GM19025 (cell line): ENCODE results near the gene KLRB1.
A peak's percentile ranks its signal among the peaks of the same experiment; 100 is the strongest.
"Not testable (repeated sequence)": the region's sequence is repeated elsewhere in the genome, so short reads cannot be mapped to it uniquely, and the experiment has no call there.

Experiments used
- ATAC-seq: cut with Tn5 transposase; IDR thresholded peaks from one replicate; pipeline ENCODE4 v1.9.1; 2021; ENCODE audit warnings: mild to moderate bottlenecking, low read depth, moderate library complexity; ENCODE audit not compliant: unreplicated experiment

KLRB1 gene

DNA sequence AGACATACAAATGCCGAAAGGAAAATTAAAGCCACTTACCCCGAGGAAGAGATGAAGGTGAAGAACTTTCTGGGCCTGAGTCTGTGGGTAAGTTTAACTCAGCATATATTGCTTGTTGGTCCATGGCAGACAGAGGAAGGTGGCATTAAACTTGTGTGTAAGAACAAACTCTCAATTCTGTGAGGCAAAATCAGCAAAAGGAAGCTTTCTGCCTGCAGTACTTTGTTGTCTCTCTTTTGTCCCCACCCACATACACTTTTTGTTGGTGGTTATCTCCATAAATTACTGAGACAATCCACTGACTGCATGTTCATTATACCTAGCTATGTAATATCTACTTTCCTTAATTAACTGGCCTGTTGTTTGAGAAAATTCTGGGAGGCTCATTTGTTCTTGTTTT lies at the start of gene KLRB1:
Gene KLRB1, minus strand, starts transcription at position 201 of the 400 bp plus-strand sequence. Its CDS starts 77 bp downstream, at position 124.
- ATAC-seq, result no peak

DNA sequence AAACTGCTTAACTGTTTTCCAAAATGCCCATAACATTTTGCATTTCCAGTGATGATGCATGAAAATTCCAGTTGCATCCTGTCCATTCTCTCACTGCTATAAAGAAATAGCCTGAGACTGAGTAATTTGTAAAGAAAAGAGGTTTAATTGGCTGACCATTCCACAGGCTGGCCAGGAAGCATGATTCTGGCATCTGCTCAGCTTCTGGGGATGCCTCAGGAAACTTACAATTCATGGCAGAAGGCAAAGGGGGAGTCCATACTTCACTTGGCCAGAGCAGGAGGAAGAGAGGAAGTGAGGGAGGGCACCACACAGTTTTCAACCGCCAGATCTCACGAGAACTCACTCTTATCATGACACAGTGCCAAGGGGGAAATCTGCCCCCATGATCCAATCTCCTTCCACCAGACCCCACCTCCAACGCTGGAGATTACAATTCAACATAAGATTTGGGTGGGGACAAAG lies 43.6 kb upstream of the KLRB1 start:
- no peak for ATAC-seq

- no peak for ATAC-seq
Observed at GRCh38 chr12:9650151-9650576, 42.4 kb upstream of the KLRB1 start.

- no peak for ATAC-seq
Observed at GRCh38 chr12:9649532-9649940, 41.8 kb upstream of the KLRB1 start.

GRCh38 chr12:9648701-9649531 lies 41.2 kb upstream of the KLRB1 start:
- ATAC-seq, result no peak

DNA sequence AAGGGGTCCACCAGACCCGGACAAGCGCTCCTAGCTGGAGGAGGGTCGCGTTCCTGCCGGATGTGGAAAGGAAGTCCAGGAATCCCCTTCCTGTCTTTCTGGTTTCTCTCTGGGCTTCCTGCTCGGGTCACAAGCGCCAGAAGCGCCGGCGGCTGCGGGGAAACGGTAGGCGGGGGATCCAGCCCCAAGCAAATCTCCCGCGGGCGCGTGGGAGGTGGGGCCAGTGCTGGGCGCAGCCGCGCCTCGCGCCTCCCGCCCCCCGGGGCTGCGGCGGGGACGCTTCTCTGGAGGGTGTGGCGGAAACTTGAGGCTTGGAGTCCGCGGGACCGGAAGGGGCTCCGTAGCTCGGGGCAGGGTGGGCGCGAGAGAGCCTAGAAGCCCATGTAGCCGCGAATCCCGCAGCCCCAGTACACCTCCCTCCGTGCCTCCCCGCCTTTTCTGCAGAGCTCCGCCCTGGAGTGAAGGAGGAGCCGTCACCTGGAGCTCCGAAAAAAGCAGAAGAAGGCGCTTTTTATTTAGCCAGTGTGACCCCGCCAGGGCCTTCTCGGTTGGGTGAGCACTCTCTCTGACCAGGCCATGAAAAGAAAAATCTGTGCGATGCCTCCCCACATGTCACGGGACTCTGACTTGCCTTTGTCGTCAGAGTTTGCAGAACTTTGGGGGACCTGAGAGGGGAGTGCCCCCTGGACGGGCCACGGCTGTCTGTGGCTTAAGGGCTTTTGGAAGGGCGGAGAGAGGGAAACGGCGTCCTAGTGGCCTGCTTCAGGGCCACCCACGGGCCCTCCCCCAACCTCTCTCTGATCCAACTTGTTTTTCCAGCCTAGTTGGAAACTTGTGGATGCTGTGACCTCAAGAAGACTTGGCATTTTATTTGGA lies 40.3 kb upstream of the KLRB1 start:
- peak; percentile 65 for ATAC-seq

- ATAC-seq, result no peak
Observed at GRCh38 chr12:9646794-9647781, 39.4 kb upstream of the KLRB1 start.

DNA sequence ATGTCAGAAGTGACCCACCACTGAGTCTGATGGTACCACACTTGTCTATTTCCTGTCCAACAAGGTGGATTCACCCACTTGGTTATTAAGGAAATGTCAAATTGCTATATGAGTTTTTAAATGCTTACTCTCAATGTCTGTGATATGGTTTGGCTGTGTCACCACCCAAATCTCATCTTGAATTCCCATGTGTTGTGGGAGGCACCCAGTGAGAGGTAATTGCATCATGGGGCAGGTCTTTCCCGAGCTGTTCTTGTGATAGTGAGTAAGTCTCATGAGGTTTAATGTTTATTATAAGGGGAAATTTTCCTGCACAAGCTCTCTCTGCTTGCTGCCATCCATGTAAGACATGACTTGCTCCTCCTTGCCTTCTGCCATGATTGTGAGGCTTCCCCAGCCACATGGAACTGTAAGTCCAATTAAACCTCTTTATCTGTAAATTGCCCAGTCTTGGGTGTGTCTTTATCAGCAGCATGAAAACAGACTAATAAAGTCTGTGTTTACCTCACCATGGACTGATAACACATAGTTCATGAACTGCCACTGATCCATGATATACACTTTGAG lies 37.4 kb upstream of the KLRB1 start:
- not testable (repeated sequence) for ATAC-seq

GRCh38 chr12:9643266-9643660 lies 35.5 kb upstream of the KLRB1 start:
- ATAC-seq, result no peak

GRCh38 chr12:9642606-9643265 lies 35.0 kb upstream of the KLRB1 start:
- ATAC-seq, result no peak

DNA sequence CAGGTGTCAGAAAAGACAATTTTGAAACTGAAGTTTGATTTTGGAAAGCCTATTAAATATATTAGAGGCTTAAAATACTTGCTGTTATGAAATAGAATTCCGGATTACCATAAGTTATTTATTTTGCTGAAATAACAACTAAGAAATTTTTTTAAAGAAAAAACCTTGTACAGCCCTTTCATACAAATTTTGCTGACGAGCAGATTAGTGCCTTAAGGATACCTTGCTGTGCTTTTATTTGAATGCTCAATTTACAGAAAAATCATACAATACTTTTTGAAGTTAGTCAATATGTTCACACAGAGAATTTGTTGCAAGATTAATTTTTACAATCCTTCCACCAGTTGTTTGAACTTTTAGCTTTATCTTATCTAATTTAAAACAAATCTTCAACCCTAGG lies 32.3 kb upstream of the KLRB1 start:
- no peak for ATAC-seq

- ATAC-seq, result no peak
Observed at GRCh38 chr12:9636851-9637206, 29.1 kb upstream of the KLRB1 start.

- ATAC-seq, result no peak
Observed at GRCh38 chr12:9636150-9636850, 28.6 kb upstream of the KLRB1 start.

DNA sequence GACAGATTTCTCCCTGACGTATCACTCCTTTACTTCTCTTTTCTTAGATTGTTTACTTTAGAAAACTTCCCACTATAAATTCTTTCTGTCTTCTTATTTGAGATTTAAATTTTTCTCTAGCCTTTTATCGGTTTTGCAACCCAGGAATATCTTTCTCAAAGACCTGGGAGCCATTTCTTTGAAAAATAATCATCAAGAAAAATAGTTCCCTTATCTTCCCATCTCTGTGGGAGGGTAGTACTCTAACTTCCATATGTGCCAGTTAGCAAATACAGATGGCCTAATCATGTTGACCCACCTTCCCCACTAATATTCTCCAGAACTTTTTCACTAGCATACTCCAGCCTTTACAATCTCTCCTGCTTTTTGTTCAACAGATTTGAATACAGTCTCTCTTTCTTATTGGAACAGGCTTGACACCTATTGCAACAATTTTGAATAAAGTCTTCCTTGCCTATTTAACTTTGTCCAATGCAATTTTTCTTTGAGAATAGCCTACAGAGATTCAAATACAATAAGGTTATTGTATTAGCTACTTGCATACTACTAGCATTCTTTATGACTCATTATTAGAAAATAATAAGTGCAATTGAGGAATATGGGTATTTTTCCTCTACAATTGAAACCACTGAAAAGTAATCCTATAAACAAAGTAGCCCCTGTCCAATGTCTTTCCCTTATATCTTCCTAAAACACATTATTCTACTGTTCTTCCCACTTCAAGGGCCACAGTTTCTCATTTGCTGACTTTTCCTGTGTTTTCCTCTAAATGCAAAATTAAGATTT lies 27.4 kb upstream of the KLRB1 start:
- ATAC-seq, result no peak

DNA sequence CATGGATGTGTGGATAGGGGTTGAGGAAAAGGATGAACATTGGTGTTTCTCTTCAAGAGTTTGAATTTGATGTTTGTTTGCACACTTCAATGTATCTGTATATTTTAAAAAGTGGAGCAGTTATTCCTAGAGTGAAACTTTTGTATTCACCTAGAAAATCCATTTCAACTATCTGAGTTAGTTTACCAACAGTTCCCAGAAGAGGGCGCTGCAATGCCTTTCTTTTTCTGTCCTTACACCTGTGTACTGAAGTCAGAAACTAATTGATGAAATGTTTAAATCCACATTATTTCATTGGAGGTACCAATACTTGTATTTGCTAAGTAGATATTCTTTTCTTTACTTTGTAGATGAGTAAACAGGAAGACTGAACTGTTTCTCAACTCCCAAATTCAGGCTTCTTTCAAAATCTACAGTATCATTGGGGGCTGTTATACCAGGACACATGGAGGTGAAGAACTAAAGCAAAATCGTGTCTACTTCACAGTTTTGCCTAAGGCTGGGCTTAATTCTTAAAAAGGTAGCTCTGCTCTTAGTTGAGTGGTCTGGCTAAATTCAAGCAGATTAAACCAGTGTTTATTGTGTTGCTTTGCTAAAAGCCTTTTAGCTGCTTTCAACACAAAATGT lies 26.6 kb upstream of the KLRB1 start:
- ATAC-seq, result no peak

DNA sequence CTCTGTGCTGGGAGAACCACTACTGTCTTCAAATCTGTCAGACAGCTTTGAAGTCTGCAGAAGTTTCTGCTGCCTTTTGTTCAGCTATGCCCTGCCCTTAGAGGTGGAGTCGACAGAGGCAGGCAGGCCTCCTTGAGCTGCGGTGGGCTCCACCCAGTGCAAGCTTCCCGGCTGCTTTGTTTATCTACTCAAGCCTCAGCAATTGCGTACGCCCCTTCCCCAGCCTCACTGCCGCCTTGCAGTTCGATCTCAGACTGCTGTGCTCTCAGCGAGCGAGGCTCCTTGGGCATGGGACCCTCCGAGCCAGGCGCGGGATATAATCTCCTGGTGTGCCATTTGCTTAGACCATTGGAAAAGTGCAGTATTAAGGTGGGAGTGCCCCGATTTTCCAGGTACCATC lies 25.1 kb upstream of the KLRB1 start:
- no peak for ATAC-seq

GRCh38 chr12:9626821-9627220 lies 19.1 kb upstream of the KLRB1 start:
- no peak for ATAC-seq

DNA sequence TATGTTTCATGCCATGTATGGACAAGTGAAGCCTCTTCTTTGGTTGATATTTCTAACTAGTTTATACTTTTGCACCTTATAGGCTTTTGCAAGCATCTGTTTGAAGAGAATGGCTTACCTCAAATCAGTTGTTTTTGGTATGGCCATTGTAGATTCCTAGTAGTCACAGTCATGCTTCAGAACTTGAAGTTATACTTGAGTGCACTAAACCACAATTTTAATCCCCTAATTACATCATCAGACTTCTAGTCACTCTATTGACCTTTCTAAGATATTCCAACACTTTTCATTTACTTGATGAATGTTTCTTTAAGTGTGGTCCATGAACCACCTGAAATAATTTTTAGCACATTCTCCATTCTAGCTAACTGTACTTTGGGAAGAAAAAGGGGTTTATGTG lies 18.6 kb upstream of the KLRB1 start:
- ATAC-seq, result no peak
